Upper lobe of left lung (tissue), 6 donors: Measurements from ENCODE around the gene SERTAD1. TPM values are rescaled to one million over a fixed set of nuclear protein-coding genes. Genes with fewer than 3 reads are reported as not detected.

ENCODE experiments used
- ATAC-seq, 2 donors: fragments of 200-7000 bp; cut with Tn5 transposase; one replicate each; pipeline ENCODE4 v1.9.1; 2022; ENCODE audit warnings: mild to moderate bottlenecking in 2 of 2, moderate library complexity in 2 of 2; ENCODE audit not compliant: low FRiP score in 2 of 2
- DNase-seq, 2 donors: peaks; one replicate each; pipeline ENCODE4 v3.0.0-alpha.2; 2019 to 2020
- H3K27ac ChIP-seq, 4 donors: fragments of 200-600 bp; sonication (generic); one replicate each; pipeline ENCODE4 v1.5.1; 2016 to 2019
- H3K27me3 ChIP-seq, 4 donors: fragments of 200-600 bp; sonication (generic); one replicate each; pipeline ENCODE4 v1.5.1; 2017 to 2019
- H3K36me3 ChIP-seq, 4 donors: fragments of 200-600 bp; sonication (generic); one replicate each; pipeline ENCODE4 v1.5.1; 2016 to 2019
- H3K4me1 ChIP-seq, 4 donors: fragments of 200-600 bp; sonication (generic); one replicate each; pipeline ENCODE4 v1.5.1; 2018 to 2019
- H3K4me3 ChIP-seq, 4 donors: fragments of 200-600 bp; sonication (generic); one replicate each; pipeline ENCODE4 v1.5.1; 2017 to 2019; ENCODE audit warnings: mild to moderate bottlenecking in 2 of 4, moderate library complexity in 1 of 4
- H3K9me3 ChIP-seq, 4 donors: fragments of 200-600 bp; sonication (generic); one replicate each; pipeline ENCODE4 v1.5.1; 2018 to 2019
- EP300 ChIP-seq, 4 donors: sonication (generic); formaldehyde crosslinking; IDR thresholded peaks; one replicate each; pipeline ENCODE4 v1.5.1; 2017; ENCODE audit warnings: antibody characterized with exemption in 4 of 4, control low read depth in 2 of 4
- POLR2A ChIP-seq, 4 donors: fragments of 450-650 bp; IDR thresholded peaks; one replicate each; pipeline ENCODE4 v1.5.1; 2016 to 2017; ENCODE audit warnings: antibody characterized with exemption in 4 of 4, mild to moderate bottlenecking in 2 of 4
- POLR2AphosphoS5 ChIP-seq, 2 donors: sonication (generic); formaldehyde crosslinking; IDR thresholded peaks; one replicate each; pipeline ENCODE4 v1.5.1; 2017; ENCODE audit warnings: antibody characterized with exemption in 2 of 2
- WGBS, 2 donors: methylation state at CpG; one replicate each; pipeline ENCODE4 v1.1.5; 2017 to 2018; 5-methylcytosine and 5-hydroxymethylcytosine counted together
- total RNA-seq, 6 donors: library from RNA; depleted of rRNA in 4 of 6; stranded (reverse); fragments of >200 nt in 4 of 6; gene quantifications; one replicate each; pipeline versions ENCODE4 v1.1.0 to v1.2.1, GENCODE V29; 2016 to 2021
- TF ChIP-seq, protein P1 (sequence below), 6 experiments: fragments of 450-650 bp in 4 of 6; fragments of 200-600 bp in 2 of 6; sonication (generic) in 2 of 6; IDR thresholded peaks; one replicate each; pipeline ENCODE4 v1.5.1; 2016 to 2019; ENCODE audit warnings: antibody characterized with exemption in 6 of 6
- donor health status: DM: no; HTN: no; CAD: no; lungs with moderate emphysema.
- donor health status: DM: no; HTN: yes; CAD: no; lungs with severe emphysema.

Gene SERTAD1
- total RNA-seq, 6 donors from 2014 or later = 2.1 to 37.5 (median 18.4) TPM

DNA sequence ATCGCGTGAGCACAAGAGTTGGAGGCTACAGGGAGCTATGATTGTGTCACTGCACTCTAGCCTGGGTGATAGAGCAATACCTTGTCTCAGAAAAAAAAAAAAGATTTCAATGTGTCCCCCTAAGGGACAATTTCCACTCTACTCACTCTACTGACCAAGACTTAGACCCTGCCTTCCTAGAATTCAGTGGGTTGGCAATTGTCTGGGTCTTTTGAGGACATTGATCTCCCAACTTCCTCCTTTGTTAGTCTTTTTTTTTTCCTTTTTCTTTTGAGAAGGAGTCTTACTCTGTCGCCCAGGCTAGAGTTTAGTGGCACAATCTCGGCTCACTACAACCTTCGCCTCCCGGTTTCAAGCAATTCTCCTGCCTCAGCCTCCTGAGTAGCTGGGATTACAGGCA, 43.2 kb upstream of the SERTAD1 start:
- no peaks in the 10 kb centered on the region for H3K36me3 ChIP-seq
- H3K4me1 ChIP-seq = peaks cover 25 to 30% (median 26%) of the 10 kb centered on the region in 4 donors
- TF ChIP-seq EP300 (IDR thresholded peaks at IDR 0.05) (no peak), POLR2AphosphoS5 (IDR thresholded peaks at IDR 0.05) (no peak), POLR2A (IDR thresholded peaks at IDR 0.05) (no peak)
- TF ChIP-seq, protein P1, sequence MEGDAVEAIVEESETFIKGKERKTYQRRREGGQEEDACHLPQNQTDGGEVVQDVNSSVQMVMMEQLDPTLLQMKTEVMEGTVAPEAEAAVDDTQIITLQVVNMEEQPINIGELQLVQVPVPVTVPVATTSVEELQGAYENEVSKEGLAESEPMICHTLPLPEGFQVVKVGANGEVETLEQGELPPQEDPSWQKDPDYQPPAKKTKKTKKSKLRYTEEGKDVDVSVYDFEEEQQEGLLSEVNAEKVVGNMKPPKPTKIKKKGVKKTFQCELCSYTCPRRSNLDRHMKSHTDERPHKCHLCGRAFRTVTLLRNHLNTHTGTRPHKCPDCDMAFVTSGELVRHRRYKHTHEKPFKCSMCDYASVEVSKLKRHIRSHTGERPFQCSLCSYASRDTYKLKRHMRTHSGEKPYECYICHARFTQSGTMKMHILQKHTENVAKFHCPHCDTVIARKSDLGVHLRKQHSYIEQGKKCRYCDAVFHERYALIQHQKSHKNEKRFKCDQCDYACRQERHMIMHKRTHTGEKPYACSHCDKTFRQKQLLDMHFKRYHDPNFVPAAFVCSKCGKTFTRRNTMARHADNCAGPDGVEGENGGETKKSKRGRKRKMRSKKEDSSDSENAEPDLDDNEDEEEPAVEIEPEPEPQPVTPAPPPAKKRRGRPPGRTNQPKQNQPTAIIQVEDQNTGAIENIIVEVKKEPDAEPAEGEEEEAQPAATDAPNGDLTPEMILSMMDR (IDR thresholded peaks at IDR 0.05) = no peak
- no peaks in the 10 kb centered on the region for H3K9me3 ChIP-seq
- H3K27me3 ChIP-seq = peaks cover 0 to 6% (median 3%) of the 10 kb centered on the region in 4 donors
- 91 to 92% methylated on average over 6 of the region's 6 CpGs for WGBS, 2 donors
- no peak overlapping the region for H3K27ac ChIP-seq
- ATAC-seq (no peak), DNase-seq (no peak)
- no peak overlapping the region for H3K4me3 ChIP-seq

DNA sequence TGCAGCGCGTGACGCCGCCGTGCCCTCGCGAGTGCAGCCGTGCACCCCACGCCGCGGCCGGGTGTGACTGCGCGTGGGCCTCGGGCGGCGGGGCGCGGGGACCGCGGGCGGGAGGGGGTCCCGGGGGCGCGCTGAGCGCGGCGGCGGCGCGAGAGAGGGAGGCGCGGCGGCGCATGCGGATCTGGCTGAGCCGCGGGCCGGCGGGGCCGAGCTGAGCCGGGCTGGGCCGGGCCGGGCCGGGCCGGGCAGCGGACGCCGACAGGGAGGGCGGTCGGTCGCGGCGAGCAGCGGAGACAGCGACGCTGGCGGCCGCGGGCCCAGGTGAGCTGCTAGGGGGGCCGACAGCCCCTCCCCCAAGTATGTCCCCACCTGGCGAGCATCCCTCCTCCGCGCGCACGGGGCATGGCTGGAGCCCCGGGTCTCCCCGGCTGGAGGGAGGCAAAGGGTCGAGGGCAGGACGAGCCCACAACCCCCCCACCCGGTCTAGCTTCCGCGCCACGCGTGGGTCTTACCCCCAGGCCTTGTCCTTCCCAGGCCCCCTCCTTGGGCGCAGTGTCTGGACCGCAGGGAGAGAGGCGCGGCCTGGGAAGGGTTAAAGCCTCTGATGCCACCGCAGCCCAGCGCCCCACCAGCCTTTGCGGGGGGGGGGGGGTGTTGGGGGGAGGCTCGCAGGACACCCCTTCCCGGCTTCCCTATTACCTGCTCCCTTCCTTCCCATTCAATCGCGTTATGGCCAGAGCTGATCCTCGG, 41.4 kb upstream of the SERTAD1 start, which contains the start of gene SPTBN4:
Gene SPTBN4 (plus strand): TSS at position 17 of the 750 bp plus-strand sequence. CDS start 5,621 bp downstream, outside the sequence.
- Histone ChIP-seq H3K4me1 (peaks cover 28 to 46% (median 34%) of the 10 kb centered on the region in 4 donors), H3K27ac (peak within 1 kb of the TSS in 3 of 4 donors; percentile 52 to 99 (median 94)), H3K36me3 (no peaks in the 10 kb centered on the region), H3K27me3 (peaks cover 0 to 6% (median 3%) of the 10 kb centered on the region in 4 donors), H3K4me3 (peak within 1 kb of the TSS in 3 of 4 donors; percentile 70 to 85 (median 78)), H3K9me3 (no peaks in the 10 kb centered on the region)
- TF ChIP-seq, protein P1 (IDR thresholded peaks at IDR 0.05) = no peak
- no peak for TF ChIP-seq EP300 (IDR thresholded peaks at IDR 0.05)
- no peak for TF ChIP-seq POLR2A (IDR thresholded peaks at IDR 0.05)
- no peak for TF ChIP-seq POLR2AphosphoS5 (IDR thresholded peaks at IDR 0.05)
- 10 to 25% methylated on average over 7 to 63 of the region's 87 CpGs for WGBS, 2 donors
- no peak for ATAC-seq
- DNase-seq = peak in 1 of 2 donors; percentile 91

DNA sequence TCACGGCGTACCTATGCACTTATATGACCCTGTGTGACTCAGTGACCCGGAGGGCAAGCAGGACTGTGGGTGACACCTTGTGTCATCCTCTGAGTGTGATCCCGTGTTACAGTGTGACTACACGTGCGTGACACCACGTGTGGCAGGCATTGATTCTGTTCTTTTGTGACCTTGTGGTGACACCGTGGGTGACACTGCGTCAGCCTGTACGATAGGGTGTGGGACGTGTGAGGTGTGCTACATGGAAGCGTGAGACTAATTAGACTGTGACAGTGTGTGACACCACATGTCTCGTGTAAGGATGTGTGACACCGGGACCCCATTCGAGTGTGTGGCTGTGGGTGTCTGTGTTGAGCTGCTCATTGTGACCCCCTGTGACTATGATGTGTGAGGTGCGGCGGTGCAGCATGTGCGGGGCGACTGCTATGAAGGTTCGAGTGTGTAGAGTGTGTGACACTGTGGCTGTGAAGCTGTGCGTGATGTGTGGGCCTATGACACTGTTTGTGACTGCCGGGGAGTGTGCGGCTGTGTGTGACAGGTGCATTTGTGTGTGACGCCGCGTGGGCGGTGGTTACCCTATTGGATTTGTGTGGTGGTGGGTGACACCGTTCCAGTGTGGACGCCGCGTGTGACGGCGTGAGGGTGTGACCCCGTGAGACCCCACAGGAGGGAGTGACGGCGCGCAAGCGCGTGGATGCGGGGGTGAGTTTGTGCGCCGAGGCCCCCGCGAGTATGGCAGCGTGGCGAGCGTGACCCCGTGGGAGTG, 40.6 kb upstream of the SERTAD1 start:
- DNase-seq (peak in 1 of 2 donors; percentile 25), ATAC-seq (peak in 1 of 2 donors; percentile 1)
- TF ChIP-seq POLR2A (IDR thresholded peaks at IDR 0.05) (no peak), EP300 (IDR thresholded peaks at IDR 0.05) (peak in 1 of 4 donors; percentile 66), POLR2AphosphoS5 (IDR thresholded peaks at IDR 0.05) (peak in 1 of 2 donors; percentile 44)
- TF ChIP-seq, protein P1 (IDR thresholded peaks at IDR 0.05) = no peak
- Histone ChIP-seq H3K27me3 (peaks cover 0 to 6% (median 3%) of the 10 kb centered on the region in 4 donors), H3K36me3 (no peaks in the 10 kb centered on the region), H3K27ac (peak overlapping the region in 3 of 4 donors; percentile 52 to 99 (median 94)), H3K9me3 (no peaks in the 10 kb centered on the region), H3K4me1 (peaks cover 28 to 54% (median 34%) of the 10 kb centered on the region in 4 donors), H3K4me3 (peak overlapping the region in 3 of 4 donors; percentile 70 to 85 (median 78))
- 13 to 19% methylated on average over 14 to 45 of the region's 48 CpGs for WGBS, 2 donors

DNA sequence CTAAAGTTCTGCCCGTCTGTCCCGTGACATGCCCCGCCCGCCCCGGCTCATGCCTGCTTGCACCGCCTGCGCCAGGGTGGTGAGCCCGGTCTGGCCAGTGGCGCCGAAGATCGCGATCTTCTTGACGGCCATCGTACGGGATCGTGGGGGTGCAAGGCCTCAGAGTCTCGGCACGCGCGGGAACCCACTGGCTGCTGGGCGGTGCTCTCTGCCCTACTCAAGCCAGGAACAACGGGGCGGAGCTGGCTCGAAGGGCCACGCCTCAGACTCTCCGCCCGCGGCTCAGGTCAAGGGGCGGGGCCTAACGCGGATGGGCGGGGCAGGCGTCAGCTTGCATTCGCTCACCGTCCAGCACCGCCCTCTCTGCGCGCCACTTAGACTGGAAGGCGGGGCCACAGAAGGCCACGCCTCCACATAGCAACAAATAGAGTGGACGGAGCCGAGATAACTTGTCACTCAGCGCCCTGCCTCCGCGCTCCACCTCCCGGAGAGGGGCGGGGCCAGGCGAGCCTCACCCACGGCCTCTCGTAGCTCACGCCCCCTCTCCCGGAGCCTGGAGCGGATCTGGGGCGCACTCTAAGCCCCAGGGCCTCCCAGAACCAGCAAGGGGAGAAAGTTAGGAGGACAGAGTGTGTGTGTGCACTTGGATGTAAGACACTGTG, 39.9 kb upstream of the SERTAD1 start, which contains the start of gene BLVRB:
Gene BLVRB (minus strand): TSS at position 189 of the 662 bp plus-strand sequence. CDS start 57 bp downstream, at position 132.
- Histone ChIP-seq H3K27ac (peak within 1 kb of the TSS; percentile 93 to 99 (median 94)), H3K4me3 (peak within 1 kb of the TSS; percentile 70 to 85 (median 78)), H3K36me3 (no peaks in the 10 kb centered on the region), H3K27me3 (peaks cover 0 to 6% (median 3%) of the 10 kb centered on the region in 4 donors), H3K9me3 (no peaks in the 10 kb centered on the region), H3K4me1 (peaks cover 28 to 56% (median 34%) of the 10 kb centered on the region in 4 donors)
- 0 to 3% methylated on average over 2 to 16 of the region's 54 CpGs for WGBS, 2 donors
- ATAC-seq (peak; percentile 96 to 97), DNase-seq (peak; percentile 100)
- TF ChIP-seq POLR2AphosphoS5 (IDR thresholded peaks at IDR 0.05) (peak; percentile 92 to 96), POLR2A (IDR thresholded peaks at IDR 0.05) (peak in 3 of 4 donors; percentile 83 to 97 (median 87)), EP300 (IDR thresholded peaks at IDR 0.05) (peak in 1 of 4 donors; percentile 2)
- TF ChIP-seq, protein P1 (IDR thresholded peaks at IDR 0.05) = peak in 1 of 6 experiments; percentile 5
